Heart right ventricle (tissue), 16 donors: ENCODE results near the gene CD14. TPM values are rescaled to one million over a fixed set of nuclear protein-coding genes. Genes with fewer than 3 reads are reported as not detected.
"Not testable (repeated sequence)": the region's sequence is repeated elsewhere in the genome, so short reads cannot be mapped to it uniquely, and the experiment has no call there.

Experiments used
- ATAC-seq, 8 donors: fragments of 200-7000 bp; cut with Tn5 transposase; one replicate each; pipeline ENCODE4 v1.9.1; 2020; ENCODE audit warnings: mild to moderate bottlenecking in 8 of 8, moderate library complexity in 8 of 8, moderate number of reproducible peaks in 1 of 8
- DNase-seq, 2 donors: peaks; one replicate each; pipeline ENCODE4 v3.0.0-alpha.2; 2020
- H3K27ac ChIP-seq, 10 donors: fragments of 200-600 bp; sonication (generic) in 2 of 10; one replicate each; pipeline versions ENCODE4 v1.5.0 to v1.8.0; 2020 to 2022; ENCODE audit warnings: mild to moderate bottlenecking in 3 of 10
- H3K27me3 ChIP-seq, 7 donors: fragments of 200-600 bp; one replicate each; pipeline ENCODE4 v1.8.0; 2021 to 2022; ENCODE audit warnings: mild to moderate bottlenecking in 2 of 7
- H3K36me3 ChIP-seq, 9 donors: fragments of 200-600 bp; sonication (generic) in 1 of 9; one replicate each; pipeline versions ENCODE4 v1.5.0 to v1.8.0; 2020 to 2022; ENCODE audit warnings: mild to moderate bottlenecking in 2 of 9
- H3K4me1 ChIP-seq, 9 donors: fragments of 200-600 bp; sonication (generic) in 1 of 9; one replicate each; pipeline versions ENCODE4 v1.5.0 to v1.8.0; 2020 to 2022; ENCODE audit warnings: mild to moderate bottlenecking in 4 of 9
- H3K4me3 ChIP-seq, 10 donors: fragments of 200-600 bp; sonication (generic) in 2 of 10; one replicate each; pipeline versions ENCODE4 v1.5.0 to v1.8.0; 2020 to 2022; ENCODE audit warnings: mild to moderate bottlenecking in 7 of 10, moderate library complexity in 2 of 10
- H3K9me3 ChIP-seq, 11 donors: fragments of 200-600 bp in 10 of 11; sonication (generic) in 2 of 11; one replicate each; pipeline versions ENCODE4 v1.5.0 to v1.8.0; 2013 to 2022; ENCODE audit warnings: mild to moderate bottlenecking in 2 of 11, control low read depth in 1 of 11, moderate library complexity in 1 of 11
- WGBS, 2 donors: extraction: QIAGEN DNeasy Blood & Tissue Kit; methylation state at CpG; one replicate each; pipeline ENCODE4 v1.1.7; 2013; ENCODE audit warnings: inconsistent platforms in 1 of 2; 5-methylcytosine and 5-hydroxymethylcytosine counted together
- intact Hi-C, 10 donors: fragments of 100-400 bp; cut with DNase I; formaldehyde crosslinking; loops; one replicate each; pipeline versions ENCODE4 v1.11.1 to v1.14.2; 2022
- polyA plus RNA-seq, 2 donors: library from polyadenylated mRNA; stranded (reverse); fragments of 200-250 nt; gene quantifications; one replicate each; pipeline ENCODE4 v1.2.3, GENCODE V29; 2013
- total RNA-seq, 10 donors: library from RNA; stranded (reverse); fragmentation: NEBNext Ultra II Directional in 3 of 10; extraction: Animal tissue kit (Norgen Biotek cat#: 25700) in 3 of 10; gene quantifications; one replicate each; pipeline versions ENCODE4 v1.2.1 to v1.2.4, GENCODE V29; 2021 to 2023
- TF ChIP-seq, protein P1 (sequence below), 9 donors: fragments of 200-600 bp; sonication (generic) in 2 of 9; IDR thresholded peaks; one replicate each; pipeline versions ENCODE4 v1.5.0 to v1.8.0; 2021 to 2022; ENCODE audit warnings: antibody characterized with exemption in 9 of 9, mild to moderate bottlenecking in 5 of 9, moderate library complexity in 1 of 9
- donor health status: Arrhythmogenic right ventricular cardiomyopathy.
- donor health status: ischemic (EF 13 %, LVEDD 7.1; RV severe dilation, severe dysfunction).
- donor health status: healthy with polysubstance abuse.
- donor health status: DM: no; HTN: yes; CAD: no.
- donor health status: DM: no; HTN: no; CAD: no.
- donor health status: ischemic (EF 25% LVEDD 6.9; RV normal size, moderate dysfunction).
- donor health status: ischemic (EF 25% LVEDD 5.7; RV mildly dilated, moderate dysfunction).
- donor health status: healthy.
- donor health status: DM: yes; HTN: yes; CAD: no.
- donor health status: Ischemic cardiomyopathy.
- donor health status: ischemic (EF 35%, LVEDD 5.7; RV mildly dilated, moderate dysfunction).
- donor health status: nonischemic (EF 11% LVEDD 7.7; RV severe dilation, severe dysfunction).
- donor health status: DM: yes; HTN: yes; CAD: no.
- donor health status: PGD.
- donor health status: ischemic (EF 29% LVEDD 5.4; RV normal size, mild dysfunction).
- donor health status: nonischemic (EF 23%, LVEDD 6.1; RV moderate dilation, normal function).

The CD14 gene
- total and polyA plus RNA-seq, 12 donors = 10.8 to 137 (median 20.3) TPM

DNA sequence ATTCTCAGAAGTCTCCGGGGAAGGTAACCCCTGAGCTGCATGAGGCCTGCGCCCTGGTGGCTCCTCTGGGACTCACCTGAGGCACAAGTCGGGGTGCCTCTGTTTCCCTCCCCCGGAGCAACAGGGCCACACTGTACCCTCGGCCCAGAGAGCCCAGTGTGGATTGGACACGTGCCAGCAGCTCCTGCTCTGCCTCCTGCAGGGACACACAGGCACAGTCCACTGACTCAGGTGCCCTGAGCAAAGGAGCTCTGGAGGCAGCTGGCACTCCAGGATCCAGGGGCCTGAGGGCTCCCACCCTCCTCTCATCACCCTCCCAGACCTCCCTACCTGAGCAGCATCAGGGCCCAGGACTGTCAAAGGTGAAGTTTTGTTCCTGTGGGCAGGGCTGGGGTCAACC lies 38.8 kb downstream of the CD14 start:
- H3K36me3 ChIP-seq = no peaks in the 10 kb centered on the region
- H3K4me1 ChIP-seq = peaks cover 0 to 53% (median 16%) of the 10 kb centered on the region in 9 donors
- intact Hi-C loops = no loop called here
- no peaks in the 10 kb centered on the region for H3K9me3 ChIP-seq
- DNase-seq (no peak), ATAC-seq (peak in 1 of 8 donors; percentile 24)
- H3K4me3 ChIP-seq = no peak overlapping the region
- peak overlapping the region in 2 of 10 donors; percentile 74 to 85 for H3K27ac ChIP-seq
- 76 to 78% methylated on average over 6 of the region's 6 CpGs for whole genome bisulfite sequencing, 2 donors
- TF ChIP-seq, protein P1, sequence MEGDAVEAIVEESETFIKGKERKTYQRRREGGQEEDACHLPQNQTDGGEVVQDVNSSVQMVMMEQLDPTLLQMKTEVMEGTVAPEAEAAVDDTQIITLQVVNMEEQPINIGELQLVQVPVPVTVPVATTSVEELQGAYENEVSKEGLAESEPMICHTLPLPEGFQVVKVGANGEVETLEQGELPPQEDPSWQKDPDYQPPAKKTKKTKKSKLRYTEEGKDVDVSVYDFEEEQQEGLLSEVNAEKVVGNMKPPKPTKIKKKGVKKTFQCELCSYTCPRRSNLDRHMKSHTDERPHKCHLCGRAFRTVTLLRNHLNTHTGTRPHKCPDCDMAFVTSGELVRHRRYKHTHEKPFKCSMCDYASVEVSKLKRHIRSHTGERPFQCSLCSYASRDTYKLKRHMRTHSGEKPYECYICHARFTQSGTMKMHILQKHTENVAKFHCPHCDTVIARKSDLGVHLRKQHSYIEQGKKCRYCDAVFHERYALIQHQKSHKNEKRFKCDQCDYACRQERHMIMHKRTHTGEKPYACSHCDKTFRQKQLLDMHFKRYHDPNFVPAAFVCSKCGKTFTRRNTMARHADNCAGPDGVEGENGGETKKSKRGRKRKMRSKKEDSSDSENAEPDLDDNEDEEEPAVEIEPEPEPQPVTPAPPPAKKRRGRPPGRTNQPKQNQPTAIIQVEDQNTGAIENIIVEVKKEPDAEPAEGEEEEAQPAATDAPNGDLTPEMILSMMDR (IDR thresholded peaks at IDR 0.05) = no peak
- no peaks in the 10 kb centered on the region for H3K27me3 ChIP-seq

DNA sequence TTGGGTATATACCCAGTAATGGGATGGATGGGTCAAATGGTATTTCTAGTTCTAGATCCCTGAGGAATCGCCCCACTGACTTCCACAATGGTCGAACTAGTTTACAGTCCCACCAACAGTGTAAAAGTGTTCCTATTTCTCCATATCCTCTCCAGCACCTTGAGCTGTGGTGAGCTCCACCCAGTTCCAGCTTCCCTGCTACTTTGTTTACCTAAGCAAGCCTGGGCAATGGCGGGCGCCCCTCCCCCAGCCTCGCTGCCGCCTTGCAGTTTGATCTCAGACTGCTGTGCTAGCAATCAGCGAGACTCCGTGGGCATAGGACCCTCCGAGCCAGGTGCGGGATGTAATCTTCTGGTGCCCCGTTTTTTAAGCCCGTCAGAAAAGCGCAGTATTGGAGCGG lies 39.9 kb downstream of the CD14 start:
- ATAC-seq, H3K36me3 ChIP-seq, intact Hi-C loops, H3K27me3 ChIP-seq, H3K27ac ChIP-seq, H3K9me3 ChIP-seq, DNase-seq: not testable (repeated sequence)
- peak overlapping the region in 3 of 10 donors; percentile 13 to 25 (median 14) for H3K4me3 ChIP-seq
- 35 to 53% methylated on average over 11 to 13 of the region's 14 CpGs for WGBS, 2 donors
- peaks cover 0 to 64% (median 22%) of the 10 kb centered on the region in 9 donors for H3K4me1 ChIP-seq

DNA sequence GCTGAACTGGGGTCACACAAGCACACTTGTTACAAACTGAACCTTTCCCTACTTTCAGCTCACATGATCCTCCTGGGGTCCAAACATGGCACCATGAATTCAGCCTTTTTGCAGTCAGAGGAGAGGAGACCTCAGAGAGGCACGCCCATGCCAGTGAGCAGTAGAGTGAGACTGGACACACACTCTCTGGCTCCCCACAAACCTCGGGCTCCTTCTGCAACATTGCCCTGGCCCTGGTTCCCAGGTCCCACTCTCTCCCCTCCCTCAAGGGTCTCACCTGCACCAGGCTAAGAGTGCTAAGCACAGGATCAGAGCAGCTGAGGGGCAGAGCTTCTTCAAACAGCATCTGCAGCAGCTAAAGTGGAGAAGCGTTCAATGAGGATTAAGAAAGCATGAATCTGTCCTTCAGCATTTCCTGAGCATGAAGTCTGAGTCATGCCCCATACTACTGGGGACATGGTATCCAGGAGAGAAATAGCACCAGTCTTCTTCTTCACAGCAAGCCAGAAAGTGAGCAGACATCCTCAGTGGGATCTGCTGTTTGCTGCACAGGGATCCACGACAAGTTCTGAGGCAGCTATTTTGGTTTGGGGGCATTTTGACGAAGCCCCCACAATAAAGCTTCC lies 41.1 kb downstream of the CD14 start:
- DNase-seq = no peak
- no peaks in the 10 kb centered on the region for H3K9me3 ChIP-seq
- H3K4me3 ChIP-seq = peak overlapping the region in 1 of 10 donors; percentile 41
- TF ChIP-seq, protein P1 (IDR thresholded peaks at IDR 0.05) = no peak
- 78 to 86% methylated on average over 5 of the region's 5 CpGs for WGBS, 2 donors
- H3K36me3 ChIP-seq = no peaks in the 10 kb centered on the region
- H3K27ac ChIP-seq = peak overlapping the region in 3 of 10 donors; percentile 15 to 86 (median 35)
- peak in 2 of 8 donors; percentile 28 to 30 for ATAC-seq
- intact Hi-C loops = no loop called here
- no peaks in the 10 kb centered on the region for H3K27me3 ChIP-seq
- peaks cover 0 to 66% (median 22%) of the 10 kb centered on the region in 9 donors for H3K4me1 ChIP-seq

DNA sequence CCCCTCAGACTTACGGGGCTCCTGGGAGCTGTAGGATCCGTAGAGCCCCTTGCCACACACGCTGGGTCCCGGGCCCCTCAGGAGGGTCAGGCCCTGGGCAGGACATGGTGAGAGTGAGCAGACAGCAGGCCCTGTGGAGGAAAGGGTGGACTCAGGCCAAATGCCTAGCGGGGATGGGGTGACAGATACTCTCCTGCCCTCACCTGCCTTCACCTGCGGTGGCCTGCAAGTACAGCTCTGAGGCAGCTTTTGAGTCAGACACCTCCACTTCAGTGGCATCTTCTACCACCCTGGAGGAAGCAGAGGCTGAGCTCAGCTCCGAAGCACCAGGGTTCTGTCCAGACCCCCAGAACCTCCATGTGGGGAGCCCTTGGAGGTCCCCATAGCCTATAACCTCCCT lies 42.1 kb downstream of the CD14 start:
- 93% methylated on average over 7 of the region's 7 CpGs for WGBS, 2 donors
- Histone ChIP-seq H3K9me3 (no peaks in the 10 kb centered on the region), H3K27me3 (no peaks in the 10 kb centered on the region), H3K4me1 (peaks cover 0 to 56% (median 15%) of the 10 kb centered on the region in 9 donors), H3K27ac (peak overlapping the region in 1 of 10 donors; percentile 86), H3K4me3 (peak overlapping the region in 1 of 10 donors; percentile 41), H3K36me3 (no peaks in the 10 kb centered on the region)
- DNase-seq (no peak), ATAC-seq (no peak)
- TF ChIP-seq, protein P1 (IDR thresholded peaks at IDR 0.05) = no peak
- intact Hi-C loops = no loop called here
